Uterine smooth muscle cell (primary cell): Measurements from ENCODE around the gene PCBP2. TPM values are rescaled to one million over a fixed set of nuclear protein-coding genes. Genes with fewer than 3 reads are reported as not detected.

Experiments
- total RNA-seq: library from RNA; depleted of rRNA; stranded (reverse); fragments of >200 nt; gene quantifications from 2 replicates; pipeline ENCODE4 v1.2.3, GENCODE V29; 2014

The PCBP2 gene
- total RNA-seq, result 229 and 290 TPM in 2 replicates

GRCh38 chr12:53451661-53452158 is at the start of gene PCBP2:
Gene PCBP2, plus strand, starts transcription at chr12:53452102. Its CDS starts 2,699 bp downstream, at chr12:53454801.

DNA sequence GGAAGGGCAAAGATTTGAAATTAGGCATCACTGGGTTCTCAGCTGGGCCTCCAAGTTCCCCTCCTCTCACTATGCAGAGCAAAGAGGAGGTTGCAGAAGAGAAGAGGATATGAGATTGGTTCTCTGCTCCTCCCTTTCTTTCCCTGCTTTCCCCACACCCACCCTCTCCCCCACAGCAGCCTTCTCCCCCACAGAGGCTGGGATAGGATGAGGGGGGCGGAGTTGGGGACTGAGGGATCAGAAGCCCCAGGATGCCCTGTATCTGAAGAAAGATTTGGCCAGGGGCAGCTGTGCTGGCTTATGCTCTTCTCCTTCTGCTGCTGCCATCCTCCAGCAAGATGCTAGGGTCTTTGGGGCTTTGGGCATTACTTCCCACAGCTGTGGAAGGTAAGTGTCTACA is 28.3 kb upstream of the PCBP2 start, which contains the start of gene AMHR2:
Gene AMHR2, plus strand, starts transcription at position 259 of the 400 bp plus-strand sequence. Its CDS starts 80 bp downstream, at position 339.

GRCh38 chr12:53441040-53441833 is 10.7 kb upstream of the PCBP2 start, which contains the start of gene PRR13:
Gene PRR13, plus strand, starts transcription at chr12:53441734. Its CDS starts 981 bp downstream, at chr12:53442715.

GRCh38 chr12:53499266-53500141 is 47.6 kb downstream of the PCBP2 start, which contains the start of gene MAP3K12:
Gene MAP3K12, minus strand, starts transcription at chr12:53499458. Its CDS starts 12,067 bp downstream, at chr12:53487391.

DNA sequence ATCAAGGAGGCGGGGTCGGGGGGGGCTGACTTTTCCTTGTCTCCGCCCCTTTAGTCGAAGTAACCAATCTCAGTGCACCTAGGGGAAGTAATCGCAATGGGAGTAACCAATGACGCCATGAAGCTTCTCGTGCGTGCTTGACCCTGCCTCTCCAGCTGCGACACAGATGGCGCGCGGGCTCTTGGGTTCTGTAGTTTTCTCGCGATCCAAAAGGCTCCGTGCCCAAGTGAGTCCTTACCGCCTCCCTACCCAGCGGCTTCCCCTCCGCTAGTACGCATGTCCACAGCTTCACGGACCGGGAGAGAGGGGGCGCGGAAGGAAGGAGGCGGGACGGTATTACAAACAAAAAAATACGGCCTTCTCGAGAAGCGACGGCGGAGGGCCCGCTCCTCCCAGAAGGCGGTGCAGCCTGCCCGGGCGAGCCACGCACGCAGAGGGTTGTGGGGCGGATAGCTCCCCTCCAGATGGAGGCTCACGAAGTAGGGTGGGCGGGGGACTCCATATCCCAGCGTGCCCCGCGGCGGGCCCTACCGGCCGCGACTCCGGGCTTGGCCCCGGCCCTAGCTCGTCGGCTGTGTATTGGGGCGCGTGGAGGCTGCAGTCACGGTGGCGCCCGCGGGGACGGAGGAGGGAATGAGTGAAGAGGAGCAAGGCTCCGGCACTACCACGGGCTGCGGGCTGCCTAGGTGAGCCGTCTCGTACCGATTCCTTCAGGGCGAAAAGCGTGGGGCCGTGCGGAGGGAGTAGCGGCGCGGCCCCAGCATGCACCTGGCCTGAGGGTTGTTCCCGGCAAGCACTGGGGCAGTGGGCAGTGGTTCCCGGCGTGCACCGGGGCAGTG is 49.1 kb downstream of the PCBP2 start, which contains the start of gene TARBP2:
Gene TARBP2, plus strand, starts transcription at position 508 of the 839 bp plus-strand sequence. Its CDS starts 126 bp downstream, at position 634.

DNA sequence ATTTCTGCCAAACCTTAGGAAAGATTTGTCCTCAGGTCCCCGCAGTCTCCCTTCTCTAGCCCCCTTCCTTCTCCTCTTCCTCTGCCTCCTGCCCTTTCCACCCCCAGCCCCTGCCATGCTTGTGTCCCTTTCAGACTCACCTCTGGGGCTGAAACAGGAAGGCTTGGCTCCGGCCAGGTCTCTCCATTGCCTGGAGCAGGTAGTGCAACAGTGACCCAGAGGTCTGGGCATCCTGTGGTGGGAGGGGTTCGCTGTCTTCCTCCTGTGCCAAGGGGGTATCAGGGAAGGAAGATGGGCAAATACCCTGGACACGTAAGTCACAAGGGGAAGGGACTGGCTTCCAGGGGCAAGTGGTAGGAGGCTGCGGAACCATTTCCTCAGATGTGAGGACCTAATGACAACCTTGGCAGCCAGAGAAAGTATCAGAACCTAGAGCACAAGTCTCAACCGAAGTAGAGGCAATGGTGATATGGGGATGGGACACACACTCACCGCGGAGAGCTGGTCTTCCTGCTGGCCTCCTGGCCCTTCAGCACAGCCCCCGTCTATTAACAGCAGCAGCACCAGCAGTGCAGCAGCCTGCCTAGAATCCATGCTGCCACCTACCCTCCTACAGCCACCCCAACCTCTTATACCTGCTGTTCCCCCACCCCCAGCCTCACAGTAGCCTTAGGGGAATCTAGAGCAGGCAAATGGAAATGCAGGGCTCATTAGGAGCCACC is 55.1 kb downstream of the PCBP2 start, which contains the start of gene NPFF:
Gene NPFF, minus strand, starts transcription at position 604 of the 722 bp plus-strand sequence. Its CDS starts 10 bp downstream, at position 594.

Other genes starting within 250 kb of the PCBP2 start
- 0.12 and 0.77 TPM in 2 replicates for gene ITGB7, start 244.9 kb upstream of the PCBP2 start, total RNA-seq
- 20.9 and 27.1 TPM in 2 replicates for gene RARG, start 219.9 kb upstream of the PCBP2 start, total RNA-seq
- 4.2 and 13.4 TPM in 2 replicates for gene ESPL1, start 183.8 kb upstream of the PCBP2 start, total RNA-seq
- 293 and 448 TPM in 2 replicates for gene PFDN5, start 156.6 kb upstream of the PCBP2 start, total RNA-seq
- gene MYG1, start 152.4 kb upstream of the PCBP2 start, total RNA-seq, result 45.6 and 58.9 TPM in 2 replicates
- 44.6 and 56.0 TPM in 2 replicates for gene AAAS, start 130.5 kb upstream of the PCBP2 start, total RNA-seq
- 0.25 TPM in 1 of 2 replicates, not detected in the other for gene SP7, start 115.7 kb upstream of the PCBP2 start, total RNA-seq
- gene SP1, start 71.9 kb upstream of the PCBP2 start, total RNA-seq, result 25.9 and 34.1 TPM in 2 replicates
- gene AMHR2, start 28.2 kb upstream of the PCBP2 start, total RNA-seq, result not detected in 2 replicates
- gene PRR13, start 10.4 kb upstream of the PCBP2 start, total RNA-seq, result 25.2 and 26.2 TPM in 2 replicates
- 27.3 and 42.9 TPM in 2 replicates for gene MAP3K12, start 47.4 kb downstream of the PCBP2 start, total RNA-seq
- gene TARBP2, start 49.2 kb downstream of the PCBP2 start, total RNA-seq, result 46.6 and 60.2 TPM in 2 replicates
- not detected in 2 replicates for gene NPFF, start 55.4 kb downstream of the PCBP2 start, total RNA-seq
- gene ATF7, start 174.3 kb downstream of the PCBP2 start, total RNA-seq, result 8.2 and 13.4 TPM in 2 replicates
- gene ATP5MC2, start 224.0 kb downstream of the PCBP2 start, total RNA-seq, result 91.0 and 131 TPM in 2 replicates